HG02885 (cell line): ENCODE data around the gene SF1.
"Not testable (repeated sequence)": the region's sequence is repeated elsewhere in the genome, so short reads cannot be mapped to it uniquely, and the experiment has no call there.

Source experiments
- ATAC-seq: cut with Tn5 transposase; IDR thresholded peaks from one replicate; pipeline ENCODE4 v1.9.1; 2021; ENCODE audit warnings: mild to moderate bottlenecking; ENCODE audit not compliant: unreplicated experiment, poor library complexity

Gene SF1

GRCh38 chr11:64778473-64779298 is at the start of gene SF1:
SF1 (minus strand) TSS chr11:64778542; CDS start chr11:64778392, 150 bp downstream.
- ATAC-seq, result peak; percentile 79

GRCh38 chr11:64827451-64827839 is 49.1 kb upstream of the SF1 start:
- no peak for ATAC-seq

DNA sequence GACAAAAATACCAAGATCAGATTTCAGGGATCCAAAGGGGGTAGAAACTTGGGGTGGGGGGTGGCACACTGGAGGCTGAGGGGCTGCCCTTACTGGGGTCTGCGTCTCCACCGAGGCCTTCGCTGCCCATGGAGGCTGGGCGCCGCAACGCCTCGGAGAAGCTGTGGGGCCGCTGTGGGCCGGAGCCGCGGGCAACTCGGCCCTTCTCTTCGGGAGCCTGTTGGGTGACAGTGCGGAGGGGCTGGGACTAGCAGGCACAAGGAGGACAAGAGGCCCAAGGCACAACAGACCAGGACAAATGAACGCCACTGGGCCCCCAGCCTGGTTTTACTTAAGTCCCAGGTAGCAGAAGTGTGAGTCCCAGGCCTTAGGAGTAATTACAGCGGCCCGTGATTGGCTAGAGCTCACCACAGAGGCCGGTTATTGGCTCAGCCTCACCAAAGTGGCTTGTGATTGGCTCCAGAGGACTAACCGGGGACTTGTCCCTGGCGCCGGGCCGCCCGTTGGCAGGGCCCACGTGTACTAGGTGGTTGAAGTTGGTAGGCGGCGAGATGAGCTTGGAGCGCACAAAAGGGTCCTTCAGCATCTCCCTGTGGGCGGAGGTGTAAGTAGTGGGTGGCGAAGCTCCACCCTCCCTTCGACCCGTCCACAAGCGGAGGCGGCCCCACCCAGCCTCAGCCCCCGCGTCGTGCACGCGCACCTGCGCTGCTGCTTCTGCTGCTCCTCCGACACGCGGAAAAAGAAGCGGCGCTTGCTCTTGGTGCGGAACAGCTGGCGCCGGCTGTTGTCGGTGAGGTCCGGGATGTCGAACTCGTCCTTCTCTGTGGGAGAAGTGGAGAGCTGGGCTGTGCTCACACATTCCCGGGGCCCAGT is 48.5 kb upstream of the SF1 start:
- ATAC-seq, result no peak

DNA sequence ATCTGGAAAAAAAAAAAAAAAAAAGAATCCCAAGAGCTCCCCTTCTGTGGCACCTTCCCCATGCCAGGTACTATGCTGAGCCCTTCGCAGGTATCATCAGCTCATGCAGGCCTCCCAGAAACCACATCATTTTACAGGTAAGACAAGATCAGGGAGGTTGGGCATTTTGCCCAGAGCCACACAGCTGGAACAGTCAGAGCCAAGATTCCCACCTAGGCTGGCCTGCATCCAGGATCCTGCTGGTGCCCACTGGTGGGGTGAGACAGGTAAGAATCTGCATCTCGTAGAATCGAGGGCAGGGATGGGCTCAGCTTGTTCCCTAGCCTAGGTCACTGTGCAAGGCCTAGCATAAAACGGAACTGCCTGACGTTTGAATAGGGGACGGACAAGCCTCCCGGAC is 47.7 kb upstream of the SF1 start:
- ATAC-seq, result no peak

DNA sequence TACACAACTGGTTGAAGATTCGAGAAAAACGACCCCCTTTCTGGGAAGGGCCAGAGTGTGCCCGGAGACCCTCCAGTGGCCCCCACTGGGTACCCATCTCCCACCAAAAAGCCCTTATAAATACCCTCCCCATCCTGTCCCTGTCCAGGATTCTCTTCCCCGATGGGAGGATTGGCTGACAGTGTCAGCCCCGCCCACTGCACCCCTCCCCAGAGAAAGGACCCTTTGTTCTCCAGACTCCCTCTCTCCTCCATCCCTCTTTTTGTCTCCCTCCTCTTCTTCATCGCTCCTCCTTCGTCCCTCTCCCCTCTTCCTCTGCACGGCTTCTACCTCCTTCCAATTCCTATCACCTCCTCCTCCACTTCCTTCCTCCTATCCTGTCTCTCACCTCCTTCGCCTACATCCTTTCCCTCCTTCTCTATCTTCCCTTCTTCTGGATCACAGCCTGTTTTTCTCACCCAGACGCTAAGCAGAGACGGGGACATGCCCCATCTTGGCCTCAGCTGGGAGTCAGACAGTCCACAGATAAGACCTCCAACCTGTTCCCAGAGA is 45.3 kb upstream of the SF1 start:
- ATAC-seq, result no peak

GRCh38 chr11:64817476-64817875 is 39.1 kb upstream of the SF1 start:
- ATAC-seq, result no peak

- ATAC-seq, result not testable (repeated sequence)
Observed at GRCh38 chr11:64815433-64815832, 37.1 kb upstream of the SF1 start.

DNA sequence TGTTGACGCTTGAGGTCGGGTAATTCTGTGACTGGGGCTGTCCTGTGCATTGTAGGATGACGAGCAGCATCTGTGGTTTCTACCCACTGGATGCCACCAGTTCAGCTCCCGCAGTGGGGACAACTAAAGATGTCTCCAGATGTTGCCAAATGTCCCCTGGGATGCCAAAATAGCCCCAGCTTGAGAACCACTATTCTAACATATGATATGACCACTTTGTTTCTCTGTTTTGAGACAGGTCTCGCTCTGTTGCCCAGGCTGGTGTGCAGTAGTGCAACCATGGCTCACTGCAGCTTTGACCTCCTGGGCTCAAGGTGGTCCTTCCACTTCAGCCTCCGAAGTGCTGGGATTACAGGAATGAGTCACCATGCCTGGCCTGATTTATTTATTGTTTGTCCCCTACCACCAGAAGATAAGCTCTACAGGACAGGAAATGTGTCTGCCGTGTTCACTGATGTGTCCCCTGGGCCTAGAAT is 36.4 kb upstream of the SF1 start:
- ATAC-seq, result peak; percentile 34

DNA sequence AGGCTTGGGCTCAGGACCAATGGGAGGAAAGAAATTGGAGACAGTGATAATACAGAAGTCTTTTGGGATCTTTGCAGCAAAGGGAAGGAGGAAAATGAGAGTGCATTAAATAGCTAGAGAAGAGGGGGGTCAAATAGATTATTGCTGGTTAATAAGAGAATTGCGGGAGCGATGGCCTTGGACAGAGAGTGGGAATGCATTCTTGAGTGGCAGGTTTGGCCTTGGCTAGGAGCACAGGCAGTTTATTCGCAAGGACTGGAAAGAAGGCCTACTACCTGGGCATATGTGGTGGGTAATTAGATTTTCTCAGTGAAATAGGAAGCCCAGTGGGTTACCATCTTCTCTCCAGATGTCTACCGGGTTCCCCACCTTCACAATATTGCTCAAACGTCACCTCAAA is 35.5 kb upstream of the SF1 start:
- ATAC-seq, result no peak

DNA sequence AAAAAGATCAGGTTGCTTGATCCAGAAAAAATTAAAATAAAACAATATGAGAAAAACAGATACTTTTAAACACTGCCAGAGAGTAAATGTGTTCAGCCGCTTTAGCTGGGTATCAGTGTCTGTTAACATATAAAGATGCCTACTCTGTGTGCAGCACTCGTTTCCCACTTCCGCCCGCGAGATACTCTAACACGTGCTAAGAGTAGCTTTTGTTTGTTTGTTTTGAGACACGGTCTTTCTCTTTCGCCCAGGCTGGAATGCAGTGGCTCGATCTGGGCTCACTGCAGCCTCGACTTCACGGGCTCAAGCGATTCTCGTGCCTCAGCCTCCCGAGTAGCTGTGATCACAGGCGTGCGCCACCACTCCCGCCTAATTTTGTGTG is 32.5 kb upstream of the SF1 start:
- ATAC-seq, result no peak

DNA sequence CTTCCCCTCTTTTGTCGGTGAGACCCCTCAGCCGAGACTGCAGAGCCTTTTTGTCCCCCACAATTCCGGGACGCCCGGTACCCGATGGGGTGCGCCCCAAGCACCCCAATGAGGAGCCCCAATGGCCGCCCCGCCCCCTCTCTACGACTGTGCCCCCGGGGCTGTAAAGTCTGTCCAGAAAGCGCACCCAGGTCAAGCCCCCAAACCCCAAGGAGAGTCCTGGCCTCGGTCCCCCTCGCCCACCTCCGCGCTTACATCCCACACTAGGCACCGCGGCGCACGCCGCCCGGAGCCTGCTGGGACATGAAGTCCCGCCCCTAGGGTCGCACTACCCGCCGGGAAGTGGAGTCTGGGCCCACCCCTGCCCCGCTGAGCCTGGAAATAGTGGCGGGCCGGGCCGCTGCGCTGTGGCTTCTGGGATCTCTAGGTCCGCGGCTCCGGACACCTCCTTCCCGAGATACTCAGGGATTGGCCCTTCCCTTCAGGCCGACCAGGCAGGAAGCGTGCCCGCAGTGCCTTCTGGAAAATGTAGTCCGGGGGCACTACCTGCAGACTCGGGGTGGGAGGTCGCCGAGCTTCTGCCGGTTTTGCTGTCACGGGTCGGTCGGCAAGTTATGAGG is 32.0 kb upstream of the SF1 start, which contains the start of gene MEN1:
Gene MEN1, minus strand, starts transcription at position 281 of the 620 bp plus-strand sequence. CDS start 442 bp downstream, outside the sequence.
- ATAC-seq, result peak; percentile 77

DNA sequence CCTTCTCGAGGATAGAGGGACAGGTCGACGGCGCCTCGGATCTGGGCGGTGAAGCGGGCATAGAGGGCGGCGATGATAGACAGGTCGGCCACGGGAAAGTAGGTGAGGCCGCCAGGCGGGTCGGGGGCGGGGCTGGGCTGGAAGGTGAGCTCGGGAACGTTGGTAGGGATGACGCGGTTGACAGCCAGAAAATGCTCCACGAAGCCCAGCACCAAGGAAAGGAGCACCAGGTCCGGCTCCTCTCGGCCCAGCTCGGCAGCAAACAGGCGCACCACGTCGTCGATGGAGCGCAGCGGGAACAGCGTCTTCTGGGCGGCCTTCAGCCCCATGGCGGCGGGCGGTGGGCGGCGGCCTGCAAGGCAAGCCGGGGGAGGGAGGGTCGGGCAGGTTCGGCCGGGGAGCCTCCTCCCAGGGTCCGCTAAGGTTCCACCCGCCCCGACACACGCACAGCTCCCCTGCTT is 31.5 kb upstream of the SF1 start:
- peak; percentile 5 for ATAC-seq

GRCh38 chr11:64805481-64805880 is 27.1 kb upstream of the SF1 start:
- no peak for ATAC-seq

DNA sequence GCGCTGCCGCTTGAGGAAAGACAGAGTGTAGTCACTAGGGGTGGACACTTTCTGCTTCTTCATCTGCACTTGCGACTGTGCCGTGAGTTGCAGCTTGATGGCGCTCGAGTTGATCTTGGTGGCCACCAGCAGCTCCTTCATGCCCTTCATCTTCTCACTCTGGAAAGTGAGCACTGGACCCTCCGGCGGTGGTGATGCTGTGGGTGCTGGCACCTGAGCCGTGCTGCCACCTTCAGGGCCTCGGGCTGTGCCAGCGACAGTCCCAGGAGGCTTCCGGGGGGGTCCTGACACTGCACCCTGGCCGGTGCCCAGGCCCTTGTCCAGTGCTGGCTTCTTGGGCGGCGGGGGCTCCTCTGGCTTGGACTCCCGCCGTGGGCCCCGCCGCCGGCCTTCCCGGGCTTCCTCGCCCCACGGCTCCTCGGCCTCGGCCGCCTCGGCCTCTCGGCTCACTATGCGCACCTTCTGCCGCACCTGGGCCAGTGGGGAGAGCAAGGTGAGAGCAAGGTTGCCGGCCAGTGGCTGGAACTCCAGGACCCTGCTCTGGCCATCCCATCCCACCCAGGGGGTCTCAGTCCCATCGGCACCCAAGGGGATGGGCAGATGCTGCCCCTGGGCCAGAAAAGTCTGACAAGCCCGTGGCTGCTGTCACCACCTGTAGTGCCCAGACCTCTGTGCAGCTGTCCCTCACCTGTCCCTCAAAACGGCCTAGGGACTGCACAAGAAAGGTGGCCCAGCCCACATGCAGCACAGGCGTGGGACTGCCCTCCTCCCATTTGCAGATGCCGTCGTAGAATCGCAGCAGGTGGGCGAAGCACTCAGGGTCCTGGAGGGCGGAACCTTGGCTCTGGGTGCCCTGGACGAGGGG is 26.2 kb upstream of the SF1 start:
- ATAC-seq, result no peak

GRCh38 chr11:64803846-64804345 is 25.6 kb upstream of the SF1 start:
- no peak for ATAC-seq

DNA sequence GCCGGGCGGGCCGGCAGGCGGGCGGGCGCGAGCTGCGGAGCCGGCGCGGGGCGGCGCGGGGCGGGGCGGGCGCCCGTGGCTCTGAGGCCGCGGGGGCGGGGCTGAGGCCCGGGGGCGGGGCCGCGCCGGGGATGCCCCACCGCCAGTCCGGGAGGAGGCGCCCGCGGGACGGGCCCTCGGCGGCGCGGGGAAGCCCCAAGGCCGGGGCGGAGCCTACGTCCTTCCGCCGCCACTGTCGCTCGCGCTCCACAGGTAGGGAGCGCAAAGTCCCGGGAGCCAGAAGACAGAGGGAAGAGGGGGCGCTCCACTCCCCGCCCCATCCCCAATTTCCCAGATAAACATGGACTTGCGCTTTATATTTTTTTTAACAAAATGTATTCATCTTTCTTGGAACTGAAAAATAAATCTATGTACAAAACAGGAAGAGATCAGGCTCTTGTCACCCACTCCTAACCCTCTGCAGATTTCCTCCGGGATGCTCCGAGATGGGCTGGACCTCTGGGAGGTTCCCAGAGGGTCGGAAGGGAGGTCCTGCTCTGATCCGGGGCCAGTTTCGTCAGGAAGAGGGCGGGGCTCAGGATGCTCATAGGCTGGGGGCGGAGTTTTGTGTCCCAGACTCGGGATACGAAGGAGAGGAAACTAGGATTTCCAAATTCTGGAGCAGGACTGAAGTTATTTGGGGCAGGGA is 25.0 kb upstream of the SF1 start, which contains the start of gene MAP4K2:
Gene MAP4K2, minus strand, starts transcription at position 57 of the 688 bp plus-strand sequence. CDS start 65 bp downstream, outside the sequence.
- peak; percentile 80 for ATAC-seq

GRCh38 chr11:64802370-64803157 is 24.2 kb upstream of the SF1 start:
- ATAC-seq, result peak; percentile 26
